Spleen (tissue), 11 donors: ENCODE results near the gene CHCHD1. TPM values are rescaled to one million over a fixed set of nuclear protein-coding genes. Genes with fewer than 3 reads are reported as not detected.
A peak's percentile ranks its signal among the peaks of the same experiment; 100 is the strongest.
"Not testable (repeated sequence)": the region's sequence is repeated elsewhere in the genome, so short reads cannot be mapped to it uniquely, and the experiment has no call there.

Experiments
- DNase-seq: peaks from one replicate; pipeline ENCODE4 v3.0.0-alpha.2; 2020
- H3K27ac ChIP-seq, 8 donors: fragments of 200-600 bp; sonication (generic) in 7 of 8; 1 replicate in 4 of 8; 2 replicates in 4 of 8; pipeline versions ENCODE4 v1.5.0 to v1.8.0; 2016 to 2021; ENCODE audit warnings: inconsistent platforms in 4 of 8, mild to moderate bottlenecking in 4 of 8, moderate library complexity in 1 of 8
- H3K27me3 ChIP-seq, 7 donors: fragments of 200-600 bp; sonication (generic) in 6 of 7; replicated peaks in 1 of 7; 1 replicate in 4 of 7; 2 replicates in 3 of 7; pipeline versions ENCODE4 v1.5.0 to v1.8.0; 2016 to 2021; ENCODE audit warnings: inconsistent platforms in 3 of 7, mild to moderate bottlenecking in 1 of 7
- H3K36me3 ChIP-seq, 6 donors: fragments of 200-600 bp; sonication (generic) in 5 of 6; 1 replicate in 4 of 6; 2 replicates in 2 of 6; pipeline versions ENCODE4 v1.5.0 to v1.8.0; 2016 to 2021; ENCODE audit warnings: inconsistent platforms in 2 of 6
- H3K4me1 ChIP-seq, 6 donors: fragments of 200-600 bp; sonication (generic) in 5 of 6; 1 replicate in 3 of 6; 2 replicates in 3 of 6; pipeline versions ENCODE4 v1.5.0 to v1.8.0; 2016 to 2021; ENCODE audit warnings: inconsistent platforms in 3 of 6
- H3K4me3 ChIP-seq, 8 donors: fragments of 200-600 bp; sonication (generic) in 7 of 8; 1 replicate in 4 of 8; 2 replicates in 4 of 8; pipeline versions ENCODE4 v1.5.0 to v1.8.0; 2016 to 2021; ENCODE audit warnings: inconsistent platforms in 4 of 8, mild to moderate bottlenecking in 4 of 8, moderate library complexity in 2 of 8
- H3K9me3 ChIP-seq, 8 donors: fragments of 200-600 bp; sonication (generic) in 7 of 8; 1 replicate in 4 of 8; 2 replicates in 4 of 8; pipeline versions ENCODE4 v1.5.0 to v1.8.0; 2016 to 2021; ENCODE audit warnings: inconsistent platforms in 4 of 8
- CTCF ChIP-seq, 11 experiments: fragments of 200-600 bp in 7 of 11; fragments of 450-650 bp in 4 of 11; sonication (generic) in 4 of 11; IDR thresholded peaks in 8 of 11; conservative IDR thresholded peaks in 3 of 11; 1 replicate in 7 of 11; 2 replicates in 4 of 11; pipeline versions ENCODE4 v1.4.0 to v1.8.0; 2016 to 2021; ENCODE audit warnings: antibody characterized with exemption in 11 of 11, inconsistent platforms in 4 of 11, mild to moderate bottlenecking in 1 of 11
- POLR2A ChIP-seq, 3 donors: fragments of 450-650 bp; IDR thresholded peaks; one replicate each; pipeline ENCODE4 v1.5.1; 2017; ENCODE audit warnings: antibody characterized with exemption in 3 of 3, mild to moderate bottlenecking in 1 of 3
- POLR2AphosphoS5 ChIP-seq, 3 donors: sonication (generic); formaldehyde crosslinking; IDR thresholded peaks; one replicate each; pipeline ENCODE4 v1.5.1; 2017; ENCODE audit warnings: antibody characterized with exemption in 3 of 3
- WGBS, 5 donors: extraction: QIAGEN DNeasy Blood & Tissue Kit in 3 of 5; methylation state at CpG; one replicate each; pipeline versions ENCODE4 v1.1.5 to v1.1.7; 2013 to 2018; 5-methylcytosine and 5-hydroxymethylcytosine counted together
- intact Hi-C: fragments of 100-400 bp; cut with DNase I; formaldehyde crosslinking; loops from one replicate; pipeline ENCODE4 v1.15.0; 2023; ENCODE audit warnings: low total_unique reads
- polyA plus RNA-seq, 3 donors: library from polyadenylated mRNA; stranded (reverse); fragments of 200-250 nt; gene quantifications; one replicate each; pipeline ENCODE4 v1.2.1, GENCODE V29; 2013
- small RNA-seq, 4 donors: library from RNA; depleted of rRNA; stranded (forward); fragments of <200 nt; gene quantifications; one replicate each; pipeline ENCODE3, GENCODE V24; 2016
- total RNA-seq, 7 donors: library from RNA; depleted of rRNA in 3 of 7; stranded (reverse); fragments of >200 nt in 3 of 7; fragmentation: NEBNext Ultra II Directional in 4 of 7; extraction: Animal tissue kit (Norgen Biotek cat#: 25700) in 4 of 7; gene quantifications; one replicate each; pipeline versions ENCODE4 v1.1.0 to v1.2.1, GENCODE V29; 2016 to 2021
- donor health status: healthy with polysubstance abuse.
- donor health status: DM: no; HTN: no; CAD: no; lungs with moderate emphysema.
- donor health status: DM: no; HTN: no; CAD: no.
- donor health status: Bipolar disorder and iron deficiency.
- donor health status: healthy.
- donor health status: DM: no; HTN: no; CAD: no.
- donor health status: DM: yes; HTN: yes; CAD: no.

The CHCHD1 gene
- total and polyA plus RNA-seq, 10 donors = 14.6 to 75.9 (median 26.4) TPM

- peaks cover 0 to 100% (median 42%) of the 10 kb centered on the region in 6 donors for H3K36me3 ChIP-seq
- no peak for TF ChIP-seq CTCF (IDR thresholded peaks at IDR 0.05 in 8 of 11, conservative IDR thresholded peaks at IDR 0.05 in 3 of 11)
- peak in 1 of 3 donors; percentile 40 for TF ChIP-seq POLR2AphosphoS5 (IDR thresholded peaks at IDR 0.05)
- no peak for TF ChIP-seq POLR2A (IDR thresholded peaks at IDR 0.05)
- no peak for DNase-seq
- no peaks in the 10 kb centered on the region for H3K27me3 ChIP-seq
- no peak overlapping the region for H3K4me3 ChIP-seq
- intact Hi-C loops = no loop called here
- H3K27ac ChIP-seq = no peak overlapping the region
- WGBS, 5 donors = 86 to 92% (median 90%) methylated on average over 18 to 19 of the region's 19 CpGs
- H3K4me1 ChIP-seq = no peaks in the 10 kb centered on the region
- no peaks in the 10 kb centered on the region for H3K9me3 ChIP-seq
Measured at GRCh38 chr10:73827346-73828089, 45.7 kb downstream of the CHCHD1 start.

- 87 to 98% (median 95%) methylated on average over 6 of the region's 6 CpGs for WGBS, 5 donors
- no peak overlapping the region for H3K27ac ChIP-seq
- H3K36me3 ChIP-seq = peaks cover 0 to 99% (median 39%) of the 10 kb centered on the region in 6 donors
- H3K4me1 ChIP-seq = no peaks in the 10 kb centered on the region
- H3K9me3 ChIP-seq = no peaks in the 10 kb centered on the region
- TF ChIP-seq POLR2A (IDR thresholded peaks at IDR 0.05) (no peak), POLR2AphosphoS5 (IDR thresholded peaks at IDR 0.05) (no peak), CTCF (IDR thresholded peaks at IDR 0.05 in 8 of 11, conservative IDR thresholded peaks at IDR 0.05 in 3 of 11) (no peak)
- no peak overlapping the region for H3K4me3 ChIP-seq
- no peak for DNase-seq
- intact Hi-C loops = no loop called here
- H3K27me3 ChIP-seq = no peaks in the 10 kb centered on the region
Measured at GRCh38 chr10:73828161-73828560, 46.3 kb downstream of the CHCHD1 start.

- H3K27ac ChIP-seq, DNase-seq, H3K4me3 ChIP-seq, H3K9me3 ChIP-seq, intact Hi-C loops, H3K27me3 ChIP-seq, H3K4me1 ChIP-seq: not testable (repeated sequence)
- H3K36me3 ChIP-seq = peaks cover 0 to 95% (median 31%) of the 10 kb centered on the region in 6 donors
- WGBS, 5 donors = 89 to 99% (median 91%) methylated on average over 7 of the region's 7 CpGs
Measured at GRCh38 chr10:73829090-73829489, 47.2 kb downstream of the CHCHD1 start.

Small RNA genes within 50 kb of the gene (small RNA-seq; reads per million reads assigned to genes)
- gene AC022400.4 = 0 reads per million in 4 donors
- gene AC022400.9 = 0 reads per million in 4 donors
- gene ZSWIM8-AS1 = 0 reads per million in 4 donors

Other genes with a start within 250 kb of the CHCHD1 start
- gene USP54, start 190.7 kb upstream of the CHCHD1 start, total RNA-seq = 10 to 100 TPM in 4 of 7 donors, 1 to 10 TPM in 3; 5.6 to 16.8 (median 10.6) TPM
- gene USP54, start 190.7 kb upstream of the CHCHD1 start, polyA plus RNA-seq = 1 to 10 TPM; 1.1 to 2.0 (median 1.7) TPM
- 1 to 10 TPM in 2 of 7 donors, under 1 TPM in 3, not detected in 2; 0.54 to 2.1 (median 0.94) TPM for gene MYOZ1, start 140.6 kb upstream of the CHCHD1 start, total RNA-seq
- gene MYOZ1, start 140.6 kb upstream of the CHCHD1 start, polyA plus RNA-seq = under 1 TPM; 0.26 to 0.48 (median 0.32) TPM
- under 1 TPM in 2 of 7 donors, not detected in 5; 0.19 to 0.23 TPM for gene SYNPO2L, start 126.0 kb upstream of the CHCHD1 start, total RNA-seq
- gene SYNPO2L, start 126.0 kb upstream of the CHCHD1 start, polyA plus RNA-seq = under 1 TPM; 0.02 to 0.06 (median 0.04) TPM
- 10 to 100 TPM in 4 of 7 donors, 1 to 10 TPM in 3; 5.4 to 15.7 (median 10.7) TPM for gene AGAP5, start 83.9 kb upstream of the CHCHD1 start, total RNA-seq
- gene AGAP5, start 83.9 kb upstream of the CHCHD1 start, polyA plus RNA-seq = 1 to 10 TPM; 2.6 to 5.8 (median 5.4) TPM
- gene SEC24C, start 37.7 kb upstream of the CHCHD1 start, total RNA-seq = 10 to 100 TPM; 61.1 to 75.6 (median 71.6) TPM
- 10 to 100 TPM; 20.4 to 42.3 (median 28.6) TPM for gene SEC24C, start 37.7 kb upstream of the CHCHD1 start, polyA plus RNA-seq
- 100 to 1,000 TPM in 6 of 7 donors, 10 to 100 TPM in 1; 97.0 to 141 (median 129) TPM for gene ZSWIM8, start 3.6 kb downstream of the CHCHD1 start, total RNA-seq
- gene ZSWIM8, start 3.6 kb downstream of the CHCHD1 start, polyA plus RNA-seq = 100 to 1,000 TPM in 2 of 3 donors, 10 to 100 TPM in 1; 51.5 to 109 (median 101) TPM
- 100 to 1,000 TPM in 5 of 7 donors, 10 to 100 TPM in 2; 84.6 to 159 (median 117) TPM for gene NDST2, start 29.6 kb downstream of the CHCHD1 start, total RNA-seq
- 10 to 100 TPM; 10.9 to 21.7 (median 12.3) TPM for gene NDST2, start 29.6 kb downstream of the CHCHD1 start, polyA plus RNA-seq
- gene CAMK2G, start 92.5 kb downstream of the CHCHD1 start, total RNA-seq = 10 to 100 TPM; 32.7 to 55.2 (median 45.8) TPM
- 10 to 100 TPM; 10.4 to 18.0 (median 17.1) TPM for gene CAMK2G, start 92.5 kb downstream of the CHCHD1 start, polyA plus RNA-seq
- 10 to 100 TPM; 19.1 to 95.0 (median 40.7) TPM for gene PLAU, start 129.1 kb downstream of the CHCHD1 start, total RNA-seq
- gene PLAU, start 129.1 kb downstream of the CHCHD1 start, polyA plus RNA-seq = 10 to 100 TPM in 2 of 3 donors, 1 to 10 TPM in 1; 9.6 to 18.3 (median 16.8) TPM
- gene VCL, start 216.1 kb downstream of the CHCHD1 start, total RNA-seq = 100 to 1,000 TPM in 3 of 7 donors, 10 to 100 TPM in 4; 42.9 to 214 (median 88.0) TPM
- 10 to 100 TPM in 1 of 3 donors, 1 to 10 TPM in 2; 8.8 to 13.6 (median 9.4) TPM for gene VCL, start 216.1 kb downstream of the CHCHD1 start, polyA plus RNA-seq